ENCODE data around the gene WNT3.
"Not testable (repeated sequence)": the region's sequence is repeated elsewhere in the genome, so short reads cannot be mapped to it uniquely, and the experiment has no call there.

The WNT3 gene

GRCh38 chr17:46783031-46783593 is 35.4 kb downstream of the WNT3 start:
- no peak for DNase-seq (ENCODE audit: low spot score)

- DNase-seq (ENCODE audit: low spot score), result no peak
Measured at GRCh38 chr17:46782250-46782953, 36.1 kb downstream of the WNT3 start.

- DNase-seq (ENCODE audit: low spot score), result no peak
Measured at GRCh38 chr17:46780003-46780373, 38.5 kb downstream of the WNT3 start.

- DNase-seq (ENCODE audit: low spot score), result no peak
Measured at GRCh38 chr17:46777943-46778915, 40.3 kb downstream of the WNT3 start.

- DNase-seq (ENCODE audit: low spot score), result no peak
Measured at GRCh38 chr17:46776298-46777005, 42.0 kb downstream of the WNT3 start.

GRCh38 chr17:46774108-46774737 is 44.3 kb downstream of the WNT3 start:
- DNase-seq (ENCODE audit: low spot score), result peak; percentile 55

- peak; percentile 54 for DNase-seq (ENCODE audit: low spot score)
Measured at GRCh38 chr17:46773676-46774075, 44.8 kb downstream of the WNT3 start.

- DNase-seq (ENCODE audit: low spot score), result no peak
Measured at GRCh38 chr17:46773221-46773605, 45.3 kb downstream of the WNT3 start.

GRCh38 chr17:46772475-46773220 is 45.8 kb downstream of the WNT3 start:
- DNase-seq (ENCODE audit: low spot score), result peak; percentile 61

GRCh38 chr17:46771561-46772474 is 46.7 kb downstream of the WNT3 start:
- peak; percentile 85 for DNase-seq (ENCODE audit: low spot score)

GRCh38 chr17:46770818-46771560 is 47.5 kb downstream of the WNT3 start:
- DNase-seq (ENCODE audit: low spot score), result peak; percentile 92

GRCh38 chr17:46770439-46770817 is 48.1 kb downstream of the WNT3 start:
- DNase-seq (ENCODE audit: low spot score), result no peak

GRCh38 chr17:46769531-46770438 is 48.7 kb downstream of the WNT3 start:
- DNase-seq (ENCODE audit: low spot score), result peak; percentile 53

GRCh38 chr17:46768896-46769295 is 49.6 kb downstream of the WNT3 start:
- not testable (repeated sequence) for DNase-seq (ENCODE audit: low spot score)

GRCh38 chr17:46768540-46768870 is 50.0 kb downstream of the WNT3 start:
- DNase-seq (ENCODE audit: low spot score), result peak; percentile 47

- peak; percentile 44 for DNase-seq (ENCODE audit: low spot score)
Measured at GRCh38 chr17:46766493-46767491, 51.7 kb downstream of the WNT3 start.

- DNase-seq (ENCODE audit: low spot score), result peak; percentile 49
Measured at GRCh38 chr17:46765453-46765852, 53.0 kb downstream of the WNT3 start.
